Activated CD4-positive, alpha-beta T cell treated with anti-CD3 and anti-CD28 coated beads, Interleukin-2, Interleukin-4, amounts not matched to agents 100 ng/mL and 50 ng/mL, durations not matched to agents 16 hours and 8 hours (primary cell): Measurements from ENCODE around the gene SKOR1.

Experiments
- DNase-seq: peaks from one replicate; pipeline ENCODE4 v3.0.0-alpha.2; 2020; ENCODE audit warnings: low spot score

The SKOR1 gene

GRCh38 chr15:67818464-67818863, 6.8 kb upstream of the SKOR1 start:
- no peak for DNase-seq

GRCh38 chr15:67819636-67820035, 5.7 kb upstream of the SKOR1 start:
- no peak for DNase-seq

- no peak for DNase-seq
These were observed 5.0 kb upstream of the SKOR1 start for GRCh38 chr15:67820122-67820991.

GRCh38 chr15:67820992-67821783, 4.1 kb upstream of the SKOR1 start:
- no peak for DNase-seq

GRCh38 chr15:67821784-67822440, 3.4 kb upstream of the SKOR1 start:
- DNase-seq = no peak

GRCh38 chr15:67822537-67823313, 2.6 kb upstream of the SKOR1 start:
- DNase-seq = no peak

- DNase-seq = no peak
These were observed 1.8 kb upstream of the SKOR1 start for GRCh38 chr15:67823314-67824196.

- DNase-seq = no peak
These were observed 926 bp upstream of the SKOR1 start for GRCh38 chr15:67824197-67824968.

- DNase-seq = no peak
These were observed 790 bp downstream of the SKOR1 start for GRCh38 chr15:67825881-67826716.

GRCh38 chr15:67826717-67827561, 1.6 kb downstream of the SKOR1 start:
- DNase-seq = no peak

- no peak for DNase-seq
These were observed 2.4 kb downstream of the SKOR1 start for GRCh38 chr15:67827562-67828277.

GRCh38 chr15:67828278-67828968, 3.1 kb downstream of the SKOR1 start:
- no peak for DNase-seq

GRCh38 chr15:67828969-67829646, 3.8 kb downstream of the SKOR1 start:
- no peak for DNase-seq

GRCh38 chr15:67829647-67830504, 4.6 kb downstream of the SKOR1 start:
- DNase-seq = no peak

GRCh38 chr15:67831363-67831762, 6.1 kb downstream of the SKOR1 start:
- DNase-seq = no peak
